ENCODE results near the gene CLSTN3. TPM values are rescaled to one million over a fixed set of nuclear protein-coding genes. Genes with fewer than 3 reads are reported as not detected.

The CLSTN3 gene
- total and polyA plus RNA-seq, 10 of the 15 experiments (the other 5 are each of a cell fraction or from before 2014, with no cell fraction given): 0.09 to 35.9 (median 11.3) TPM

GRCh38 chr12:7092229-7092985 lies 37.8 kb upstream of the CLSTN3 start, which contains the start of gene C1R (continued):
- TF ChIP-seq IRF3 (IDR thresholded peaks at IDR 0.05): no peak
- no peak for TF ChIP-seq NFIC (IDR thresholded peaks at IDR 0.05; ENCODE audit: low read depth, low read length)
- no peak for TF ChIP-seq HCFC1 (IDR thresholded peaks at IDR 0.05; ENCODE audit: low read length)
- TF ChIP-seq POU2F2 (IDR thresholded peaks at IDR 0.05; ENCODE audit: borderline replicate concordance, low read depth, low read length): peak; percentile 82
- TF ChIP-seq RELA (IDR thresholded peaks at IDR 0.05; ENCODE audit: borderline replicate concordance, partially characterized antibody): no peak
- peak; percentile 76 for TF ChIP-seq RAD21 (IDR thresholded peaks at IDR 0.05; ENCODE audit: insufficient read depth, low read depth, low read length)

- POLR2A ChIA-PET: no interaction called here
- Histone ChIP-seq H3K27ac (ENCODE audit: control insufficient read depth, insufficient read depth) (no peak overlapping the region), H3K36me3 (ENCODE audit: control insufficient read depth in 2 of 2, insufficient read depth in 2 of 2, low read length in 1 of 2) (no peaks in the 10 kb centered on the region), H3K9ac (ENCODE audit: control insufficient read depth, insufficient read depth, low read length) (no peak overlapping the region), H4K20me1 (ENCODE audit: control insufficient read depth, insufficient read depth) (no peaks in the 10 kb centered on the region), H3K27me3 (replicated peaks in 1 of 2; ENCODE audit: control insufficient read depth in 2 of 2, insufficient read depth in 2 of 2, low read length in 1 of 2) (no peaks in the 10 kb centered on the region; a peak in 1 of 4 replicates), H3K4me1 (ENCODE audit: control insufficient read depth, insufficient read depth, low read length) (no peaks in the 10 kb centered on the region), H3K9me3 (replicated peaks; ENCODE audit: control insufficient read depth, insufficient read depth, low read length) (no peaks in the 10 kb centered on the region), H3K4me3 (no peak overlapping the region), H3K4me2 (ENCODE audit: control insufficient read depth, insufficient read depth) (no peak overlapping the region), H3K79me2 (ENCODE audit: control insufficient read depth, insufficient read depth, low read length) (no peaks in the 10 kb centered on the region), H2AFZ (ENCODE audit: control insufficient read depth, low read depth, low read length) (no peak overlapping the region)
- intact Hi-C loops (cut with micrococcal nuclease; ENCODE audit: unreplicated experiment) (loop anchor here (1.0 to 5.0 kb wide), 4 partner anchors 76 to 171 kb away; partner anchors contain the start of genes C12orf57, EMG1, LPCAT3 and PHB2), in situ Hi-C loops (cut with MboI) (no loop called here)
- RAD21 ChIA-PET (ENCODE audit: unreplicated experiment): interaction anchor here (1.4 kb wide), 2 partner anchors 15 to 149 kb away, joined by 4 read pairs; partner anchors contain the start of gene C12orf57
- ATAC-seq: peak; percentile 9; the same call in 2 of the 3 replicates
- CTCF ChIA-PET: interaction anchor here (0.6 to 6.3 kb wide), 14 partner anchors 9 to 220 kb away, joined by 3 to 32 read pairs (median 4); partner anchors contain the start of genes C12orf57, C1RL, LPCAT3 and RNU7-1
- FAIRE-seq: no peak
- SMC1A ChIA-PET (ENCODE audit: uncharacterized antibody, unreplicated experiment): interaction anchor here (1.4 to 1.6 kb wide), 2 partner anchors 15 to 132 kb away, joined by 4 to 7 read pairs; no protein-coding TSS in a partner anchor
- no TSS peak for BruUV-seq (replicated peaks)
- DNase-seq (ENCODE audit: low read depth, low spot score): no peak
- WGBS (ENCODE audit: insufficient coverage, insufficient replicate concordance, low lambda C conversion rate, missing lambda C conversion rate): 64% methylated on average over 8 of the region's 8 CpGs
- TF ChIP-seq ATF2 (IDR thresholded peaks at IDR 0.05; ENCODE audit: low read length) (no peak), PML (IDR thresholded peaks at IDR 0.05; ENCODE audit: low read length) (no peak), JUND (IDR thresholded peaks at IDR 0.05; ENCODE audit: low read depth, low read length) (no peak), MEF2A (IDR thresholded peaks at IDR 0.05; ENCODE audit: insufficient read depth, low read depth, low read length) (no peak), ZBTB4 (CRISPR knock-in tag; IDR thresholded peaks at IDR 0.05) (no peak), RBBP5 (conservative IDR thresholded peaks at IDR 0.05) (no peak), MLLT1 (IDR thresholded peaks at IDR 0.05) (no peak)
These were observed 37.1 kb upstream of the CLSTN3 start for GRCh38 chr12:7092986-7093460.
